Anterior cingulate cortex (tissue), 58 donors: ENCODE measurements around the gene LAMP2.
A peak's percentile ranks its signal among the peaks of the same experiment; 100 is the strongest.

Experiments
- DNase-seq, 58 donors: peaks; one replicate each; lab custom pipeline; 2025; lab: John Stamatoyannopoulos, UW

The LAMP2 gene

DNA sequence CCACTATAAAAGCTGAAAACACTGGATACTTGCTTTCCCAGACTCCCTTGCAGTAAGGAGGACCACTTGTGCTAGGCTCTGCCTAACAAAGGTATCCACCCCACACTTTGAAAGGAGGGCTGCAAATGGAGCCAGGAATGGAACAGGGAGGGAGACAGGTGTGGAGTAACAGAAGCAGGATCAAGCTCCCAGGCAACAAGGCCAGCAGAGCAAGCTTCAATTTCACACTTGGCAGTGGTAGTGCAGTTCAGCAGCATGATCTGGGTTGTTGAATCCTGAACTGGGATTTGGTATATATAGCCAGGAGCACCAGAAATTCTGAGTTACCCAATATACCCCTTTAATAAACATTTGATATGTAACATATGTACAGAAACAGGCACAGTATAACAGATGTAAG, 9.8 kb downstream of the LAMP2 start:
- DNase-seq = no peak

DNA sequence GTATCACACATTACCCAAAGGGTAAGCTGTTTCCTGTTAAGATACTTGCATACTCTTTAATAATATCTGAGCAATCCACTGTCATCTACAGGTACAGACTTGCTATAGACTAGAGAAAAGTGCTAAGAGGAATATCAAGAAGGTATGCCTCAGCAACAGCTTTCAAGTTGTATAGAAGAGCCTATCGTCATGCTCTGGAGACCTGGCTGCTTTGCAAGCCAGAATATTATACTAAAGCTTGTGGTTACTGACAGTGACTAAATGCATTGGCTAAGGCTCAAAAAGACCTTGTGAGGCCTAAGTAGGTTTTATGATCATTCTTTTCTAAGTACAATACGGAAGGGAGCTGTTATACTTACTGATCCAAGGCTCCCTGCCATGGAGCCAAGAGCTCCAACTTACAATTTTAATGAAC, 11.3 kb downstream of the LAMP2 start:
- DNase-seq = no peak

DNA sequence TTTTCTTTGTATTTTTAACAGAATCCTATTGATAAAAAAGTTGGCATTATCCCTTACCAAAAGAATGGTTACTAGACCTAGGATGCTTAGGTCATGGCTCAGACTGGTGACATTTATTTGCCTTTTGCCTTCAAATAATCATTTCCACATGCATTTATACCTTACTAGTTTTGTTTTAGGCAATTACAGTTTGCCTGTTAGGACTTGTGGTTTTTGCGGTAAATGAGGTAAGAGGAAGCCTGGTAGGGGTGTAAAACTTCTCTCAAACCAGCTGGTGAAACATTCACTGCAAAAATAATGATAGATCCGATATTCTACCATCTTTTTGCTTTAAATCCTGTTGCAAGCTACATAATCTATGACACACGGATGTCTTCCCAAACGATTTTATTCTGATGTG, 12.1 kb downstream of the LAMP2 start:
- DNase-seq = no peak

DNA sequence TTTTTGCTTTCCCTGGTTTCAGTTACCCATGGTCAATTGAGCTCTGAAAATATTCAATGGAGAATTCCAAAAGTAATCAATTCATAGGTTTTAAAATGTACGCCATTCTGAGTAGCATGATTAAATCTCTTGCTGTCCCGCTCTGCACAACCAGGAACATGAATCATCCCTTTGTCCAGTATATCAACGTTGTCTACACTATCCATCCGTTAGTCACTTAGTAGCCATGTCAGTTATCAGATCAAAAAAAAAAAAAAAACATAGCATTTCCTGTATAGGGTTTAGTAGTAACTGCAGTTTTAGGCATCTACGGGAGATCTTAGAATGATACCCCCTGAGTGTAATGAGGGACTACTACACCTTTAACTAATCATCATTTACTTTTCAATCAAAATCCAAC, 15.1 kb downstream of the LAMP2 start:
- no peak for DNase-seq

DNA sequence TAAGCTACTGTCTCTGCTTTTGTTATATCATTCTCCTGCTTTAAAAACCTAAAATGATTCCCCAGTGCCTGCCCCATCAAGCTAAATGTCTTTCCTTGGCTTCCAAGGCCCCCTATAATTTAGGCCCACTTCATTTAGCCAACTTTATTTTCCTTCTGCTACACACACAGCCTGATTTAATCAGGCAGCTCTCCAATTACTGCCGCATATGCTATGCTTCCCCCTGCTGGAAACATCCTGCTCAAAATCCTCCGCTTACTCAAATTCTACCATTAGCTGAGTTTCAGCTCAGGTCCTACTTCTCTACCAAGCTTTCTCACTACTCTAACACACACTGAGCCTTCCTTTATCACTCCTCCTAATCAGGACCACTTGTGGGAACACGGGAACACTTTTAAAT, 17.0 kb downstream of the LAMP2 start:
- peak in 21 of 58 donors; percentile 0 to 28 (median 6) for DNase-seq

DNA sequence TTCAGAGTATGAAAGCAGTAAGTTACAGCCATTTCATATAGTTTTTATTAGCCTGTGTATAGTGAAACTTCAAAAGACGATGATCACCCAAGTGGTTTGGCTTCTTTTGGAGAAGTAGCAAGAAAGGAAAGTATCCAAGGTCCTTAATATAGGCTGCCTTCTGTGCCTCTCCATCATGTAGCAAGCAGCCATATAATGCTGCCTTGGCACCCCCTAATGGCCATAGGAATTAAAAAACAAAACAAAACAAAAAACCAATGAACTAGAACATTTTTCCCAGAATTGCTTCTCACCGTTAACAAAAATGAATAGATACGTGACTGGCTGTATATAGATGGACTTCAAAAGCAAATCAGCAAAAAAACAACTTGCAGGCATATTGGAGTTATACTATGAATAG, 18.9 kb downstream of the LAMP2 start:
- no peak for DNase-seq

DNA sequence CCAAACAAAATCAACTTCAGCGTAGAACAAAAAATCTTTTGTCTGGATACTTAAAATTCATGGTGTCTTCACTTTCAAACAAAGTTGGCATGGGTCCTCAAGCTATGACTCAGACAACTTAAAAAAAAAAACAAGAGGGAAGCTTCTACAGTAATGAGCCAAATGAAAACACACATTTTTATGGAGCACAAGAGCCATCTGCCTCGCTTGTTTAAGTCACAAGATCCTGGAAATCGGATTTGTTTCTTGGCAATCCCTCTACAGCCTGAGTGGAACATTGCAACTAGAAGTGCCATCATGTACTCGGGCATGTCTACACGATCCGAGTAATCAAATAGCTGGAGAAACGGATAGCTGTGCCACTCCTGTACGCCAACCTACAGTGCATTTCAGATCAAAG, 22.6 kb downstream of the LAMP2 start:
- DNase-seq = peak in 18 of 58 donors; percentile 0 to 40 (median 3)

DNA sequence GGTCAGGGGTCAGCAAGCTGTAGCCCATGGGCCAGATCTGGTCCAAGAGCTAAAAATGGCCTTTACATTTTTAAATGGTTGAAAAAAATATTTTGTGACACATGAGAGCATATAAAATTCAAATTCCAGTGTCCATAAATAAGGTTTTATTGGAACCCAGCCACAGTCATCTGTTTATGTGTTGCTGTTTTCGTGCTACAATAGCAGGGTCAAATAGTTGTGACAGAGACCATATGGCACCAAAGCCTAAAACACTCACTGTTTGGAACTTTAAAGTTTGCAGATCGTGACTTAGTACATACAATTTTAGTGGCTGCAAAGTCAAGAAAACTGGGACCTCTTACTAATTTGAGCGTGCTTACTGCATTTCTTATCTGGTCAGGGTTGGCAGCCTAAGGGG, 29.2 kb downstream of the LAMP2 start:
- DNase-seq = no peak

DNA sequence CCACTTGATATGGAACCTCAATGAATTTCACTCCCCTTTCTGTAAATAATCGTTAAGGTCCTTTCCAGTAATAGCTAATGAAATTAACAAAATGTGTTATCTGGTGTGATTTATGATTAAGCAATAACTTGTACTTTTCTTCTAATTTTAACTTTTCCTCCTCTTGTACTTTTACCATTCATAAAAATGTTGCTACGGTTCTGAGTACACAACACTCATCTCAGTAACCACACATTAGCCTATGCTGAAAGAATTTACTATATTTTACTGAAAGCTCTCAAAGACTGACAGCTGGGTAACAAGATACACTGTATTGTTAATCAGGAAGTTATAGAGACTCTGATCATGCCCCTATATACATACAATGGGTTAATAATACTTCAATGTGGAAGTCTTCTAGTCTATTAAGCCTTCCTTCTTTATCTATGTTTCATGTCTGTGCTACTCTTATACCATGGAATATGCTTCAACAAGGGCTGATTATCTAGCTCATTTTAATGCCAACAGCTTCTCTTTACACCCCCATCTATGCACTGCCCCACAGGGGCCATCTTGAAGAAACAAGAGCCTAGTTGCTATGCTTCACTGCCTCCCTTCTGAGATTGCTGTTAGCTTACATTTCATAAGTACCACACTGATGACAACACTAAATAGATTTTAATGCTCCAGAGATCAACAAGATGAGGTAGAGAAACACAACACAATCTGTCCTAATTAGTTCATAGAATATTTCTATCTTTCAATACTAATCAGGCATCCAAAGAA, 39.1 kb downstream of the LAMP2 start:
- DNase-seq = no peak

DNA sequence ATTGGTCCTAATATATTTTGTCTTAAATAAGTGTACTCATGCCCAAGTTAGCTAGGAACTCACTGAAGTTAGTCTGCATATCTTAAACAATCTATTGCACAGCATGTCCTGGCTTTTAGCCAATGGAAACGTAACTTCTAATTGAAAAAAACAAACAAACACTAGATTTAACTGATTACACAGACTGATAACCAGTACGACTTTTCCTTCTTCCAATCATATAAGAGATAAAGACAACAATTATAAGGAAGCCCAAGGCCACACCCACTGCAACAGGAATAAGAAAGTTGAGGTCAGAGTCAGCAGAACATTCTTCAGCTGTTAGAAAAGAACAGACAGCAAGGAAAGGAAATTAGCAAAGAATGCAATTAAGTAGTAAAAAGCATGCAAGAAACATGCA, 40.8 kb downstream of the LAMP2 start:
- no peak for DNase-seq

DNA sequence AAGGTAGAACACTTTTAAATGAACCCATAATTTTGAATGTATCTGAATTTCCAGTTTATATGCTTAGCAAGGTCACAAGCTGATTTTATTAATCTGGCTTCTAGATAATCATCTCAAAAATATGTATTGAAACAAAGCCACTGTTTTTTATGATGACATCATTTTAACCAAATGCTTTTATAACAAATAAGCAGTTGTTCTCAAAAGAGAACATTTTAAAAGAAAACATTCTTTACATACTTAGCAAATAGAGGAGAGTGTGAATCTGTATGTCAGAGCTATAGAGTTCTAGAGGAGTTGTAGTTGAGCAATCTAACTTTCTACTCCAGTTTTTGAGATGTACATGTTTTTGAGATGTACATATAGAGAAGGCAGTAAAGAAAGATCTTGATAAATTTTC, 42.5 kb downstream of the LAMP2 start:
- no peak for DNase-seq

DNA sequence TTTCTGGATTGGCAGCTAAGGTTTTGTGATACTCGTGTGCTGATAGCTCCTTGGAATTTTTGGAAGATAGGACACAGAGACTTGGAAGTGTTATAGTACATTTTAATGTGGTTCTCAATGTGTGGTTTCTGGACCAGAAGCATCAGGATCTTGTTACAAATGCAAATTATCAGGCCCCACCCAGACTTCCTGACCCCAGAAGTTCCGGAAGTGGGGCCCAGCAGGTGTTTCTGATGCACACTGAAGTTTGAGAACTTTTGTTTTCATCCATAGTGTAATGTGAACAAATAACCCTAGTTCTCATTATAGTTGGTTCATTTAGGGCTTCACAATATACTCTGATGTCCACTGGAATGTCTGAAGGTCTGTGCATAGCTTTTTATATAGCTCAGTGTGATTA, 49.6 kb downstream of the LAMP2 start:
- no peak for DNase-seq

DNA sequence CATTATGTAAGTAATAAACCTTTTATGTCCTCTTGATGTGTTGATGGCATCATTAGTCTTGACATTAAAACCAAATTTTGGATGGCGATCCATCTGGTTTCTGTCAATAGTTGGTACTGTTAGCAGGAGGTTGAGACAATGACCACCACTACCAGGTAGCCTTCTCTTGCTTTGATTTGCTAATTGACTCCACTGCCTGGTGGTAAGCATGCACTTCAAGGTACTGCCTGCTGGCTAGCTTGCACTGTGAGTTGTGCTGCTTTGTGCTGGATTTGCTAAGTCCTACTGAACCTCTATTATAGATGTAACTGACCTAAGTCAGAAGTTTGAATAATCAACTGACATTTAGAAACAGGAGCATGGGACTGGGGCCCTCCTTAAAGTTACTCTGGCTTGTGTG, 60.9 kb downstream of the LAMP2 start:
- DNase-seq = no peak

DNA sequence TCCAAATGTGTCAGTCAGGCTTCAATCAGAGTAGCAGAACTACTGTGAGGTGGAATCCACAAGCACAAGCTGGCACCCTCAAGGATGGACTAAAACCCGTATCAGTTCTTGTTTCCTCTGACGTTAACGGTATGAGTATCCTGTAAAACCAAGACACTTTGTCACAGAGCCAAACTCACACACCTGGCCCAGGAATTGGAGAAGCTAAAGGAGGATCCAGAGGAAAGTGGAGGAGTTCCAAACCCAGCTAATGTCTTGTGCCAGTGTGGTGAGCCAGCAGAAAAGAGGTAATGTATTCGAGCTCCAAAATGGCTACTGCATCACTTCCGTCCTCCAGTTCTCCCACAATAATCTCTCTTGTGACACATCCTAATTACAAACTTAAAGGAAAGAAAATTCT, 62.5 kb downstream of the LAMP2 start:
- DNase-seq = no peak

DNA sequence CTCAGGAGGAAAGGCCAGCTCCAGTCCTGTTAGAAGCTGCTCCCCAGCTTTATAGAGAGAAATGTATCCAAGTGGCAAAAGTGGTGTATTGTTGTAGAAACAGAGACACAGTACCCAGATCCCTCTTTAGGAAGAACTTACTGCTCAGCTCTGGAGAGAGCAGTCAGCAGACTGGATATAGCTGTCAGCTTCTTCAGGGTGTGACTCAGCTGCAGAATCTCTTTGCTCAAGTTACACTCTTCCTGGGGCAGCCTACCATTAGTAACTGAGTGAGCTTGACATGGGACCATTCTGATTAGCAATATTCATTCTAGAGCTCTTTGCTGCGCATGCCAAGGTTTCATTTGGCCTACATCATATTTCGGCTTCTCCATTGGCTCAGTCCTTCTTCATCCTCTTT, 66.7 kb downstream of the LAMP2 start:
- no peak for DNase-seq

DNA sequence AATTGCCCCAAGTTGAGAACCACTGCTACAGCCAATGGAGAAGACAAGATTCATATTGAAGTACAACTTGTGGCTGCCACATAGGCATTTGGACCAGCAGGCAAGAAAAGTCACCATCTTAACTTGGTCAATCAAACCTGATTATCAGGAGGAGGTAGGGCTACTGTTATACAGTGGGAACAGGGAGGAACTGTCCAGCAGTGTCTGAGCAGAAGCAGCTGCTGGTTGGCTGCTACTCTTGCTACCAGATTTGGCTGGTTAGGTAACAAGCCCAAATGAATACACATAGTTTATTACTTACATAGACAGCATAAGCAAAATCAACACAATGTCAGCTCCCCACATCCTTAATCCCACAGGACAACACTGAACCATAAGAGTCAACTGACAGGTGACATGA, 67.8 kb downstream of the LAMP2 start:
- DNase-seq = no peak

DNA sequence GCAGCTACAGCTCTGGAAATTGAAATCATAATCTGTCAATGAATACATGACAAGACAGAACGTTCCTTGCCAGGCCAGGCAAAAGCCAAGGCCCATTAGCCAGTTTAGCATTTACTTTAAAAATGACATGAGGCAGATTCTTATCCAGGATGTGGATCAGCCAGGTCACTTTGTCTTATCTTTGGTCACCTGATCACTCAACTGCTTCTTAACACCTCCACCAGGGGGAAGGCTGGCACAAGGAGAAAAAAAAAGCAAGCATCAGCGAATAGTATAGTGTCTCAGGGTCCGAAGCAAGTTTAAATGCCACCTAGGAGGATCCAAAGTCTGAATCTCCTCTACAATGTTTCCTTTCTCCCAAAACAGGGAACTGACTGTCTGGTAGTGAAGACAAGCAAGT, 88.4 kb downstream of the LAMP2 start:
- DNase-seq = no peak

DNA sequence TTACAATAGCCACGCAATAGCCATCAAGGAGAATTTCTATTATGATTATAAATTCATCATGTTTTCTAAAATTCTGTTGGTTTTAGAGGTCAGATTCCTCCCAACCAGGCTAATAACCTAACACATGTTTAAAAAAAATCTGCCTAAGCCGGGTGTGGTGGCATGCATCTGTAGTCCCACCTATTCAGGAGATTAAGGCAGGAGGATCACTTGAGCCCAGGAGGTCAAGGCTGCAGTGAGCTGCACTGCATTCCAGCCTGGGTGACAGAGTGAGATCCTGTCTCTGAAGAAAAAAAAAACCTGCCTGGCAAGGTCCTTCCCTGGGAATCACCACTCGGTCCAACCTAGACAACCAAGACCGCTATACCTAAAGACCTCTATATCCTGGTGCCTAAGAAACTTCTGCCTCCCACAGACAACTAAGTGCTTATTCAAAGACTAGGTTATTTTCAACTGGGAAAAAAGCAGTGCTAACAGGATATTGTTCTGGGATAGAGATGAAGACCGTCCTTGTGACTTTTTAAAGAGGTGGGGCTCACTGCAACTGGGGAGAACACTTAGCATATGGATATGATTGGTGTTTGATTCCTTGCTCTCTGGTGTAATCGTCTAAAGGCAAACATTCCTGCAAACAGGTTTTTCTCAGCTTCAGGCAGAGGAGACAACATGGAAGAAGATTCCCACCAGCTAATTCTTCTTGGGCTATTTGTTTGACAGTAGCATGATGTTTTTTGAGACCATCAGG, 89.0 kb downstream of the LAMP2 start:
- no peak for DNase-seq

DNA sequence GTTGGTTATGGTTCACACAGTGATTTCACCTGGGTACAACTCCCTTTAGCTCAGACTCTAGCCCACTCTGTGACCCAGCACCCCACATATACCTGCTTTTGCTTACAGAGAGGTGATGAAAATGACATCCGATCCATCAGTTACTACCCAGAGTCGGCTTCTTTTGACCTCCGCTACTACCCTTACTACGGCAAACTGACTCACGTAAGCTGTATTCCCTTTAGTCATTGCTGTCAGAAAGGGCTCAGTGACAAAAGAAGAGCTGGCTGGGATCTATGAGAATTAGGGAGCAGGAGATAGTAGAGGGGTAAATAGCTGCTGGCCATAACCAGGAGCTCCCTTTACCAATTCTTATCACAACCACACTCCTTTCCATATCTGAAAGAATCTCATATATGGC, 90.5 kb downstream of the LAMP2 start:
- no peak for DNase-seq
